NT2/D1 (cell line): Measurements from ENCODE around the gene MMP11.

Experiments used
- DNase-seq: peaks from one replicate; pipeline ENCODE4 v3.0.0-alpha.2; 2011; ENCODE audit warnings: low read depth, low spot score
- H3K27me3 ChIP-seq: 2 replicates; pipeline ENCODE4 v1.6.0; 2011; ENCODE audit warnings: mild to moderate bottlenecking; ENCODE audit not compliant: insufficient read length, insufficient read depth
- H3K36me3 ChIP-seq: 2 replicates; pipeline ENCODE4 v1.6.1; 2011; ENCODE audit warnings: mild to moderate bottlenecking, low read length, mixed read lengths; ENCODE audit not compliant: insufficient read depth, insufficient read length
- H3K4me1 ChIP-seq: 2 replicates; pipeline ENCODE4 v1.5.1; 2011; ENCODE audit not compliant: insufficient read depth, insufficient read length
- H3K4me3 ChIP-seq: 2 replicates; pipeline ENCODE4 v1.5.1; 2011; ENCODE audit warnings: low read depth; ENCODE audit not compliant: insufficient read length
- H3K9ac ChIP-seq: 2 replicates; pipeline ENCODE4 v1.6.0; 2011; ENCODE audit warnings: low read depth; ENCODE audit not compliant: insufficient read length
- H3K9me3 ChIP-seq: 2 replicates; pipeline ENCODE4 v1.5.1; 2011; ENCODE audit warnings: mild to moderate bottlenecking, low read length; ENCODE audit not compliant: insufficient read depth
- SUZ12 ChIP-seq: IDR thresholded peaks from 2 replicates; pipeline ENCODE4 v1.6.1; 2011; ENCODE audit not compliant: insufficient read length, insufficient read depth; ENCODE audit errors: extremely low read depth
- YY1 ChIP-seq: IDR thresholded peaks from 2 replicates; pipeline ENCODE4 v1.6.1; 2011; ENCODE audit not compliant: insufficient read length, insufficient read depth
- ZNF274 ChIP-seq: IDR thresholded peaks from 2 replicates; pipeline ENCODE4 v1.6.1; 2011; ENCODE audit warnings: mild to moderate bottlenecking, low read depth, low read length

The MMP11 gene

GRCh38 chr22:23777776-23778576, 5.3 kb downstream of the MMP11 start:
- Histone ChIP-seq H3K4me1 (peaks cover 20% of the 10 kb centered on the region), H3K4me3 (no peak overlapping the region), H3K9ac (no peak overlapping the region), H3K36me3 (no peaks in the 10 kb centered on the region), H3K9me3 (no peaks in the 10 kb centered on the region), H3K27me3 (peaks cover 21% of the 10 kb centered on the region)
- no peak for DNase-seq
- no peak for TF ChIP-seq YY1
- no peak for TF ChIP-seq SUZ12
- TF ChIP-seq ZNF274, result no peak

DNA sequence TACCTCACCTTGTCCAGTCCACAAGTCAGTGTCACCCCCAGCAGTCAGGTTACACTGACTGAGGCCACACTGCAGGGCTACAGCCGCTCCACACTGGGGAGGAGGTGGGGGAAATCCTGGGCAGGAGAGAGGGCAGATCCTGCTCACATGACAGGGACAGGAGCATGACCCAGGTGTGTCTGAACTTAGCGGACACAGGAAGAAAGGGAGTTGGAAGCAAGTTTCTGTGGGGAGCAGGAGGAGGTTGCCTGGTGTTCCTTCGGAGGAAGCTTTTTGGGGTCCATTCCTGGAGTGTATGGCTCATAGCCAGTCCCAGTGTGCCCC, 5.9 kb downstream of the MMP11 start:
- Histone ChIP-seq H3K9me3 (no peaks in the 10 kb centered on the region), H3K36me3 (no peaks in the 10 kb centered on the region), H3K9ac (no peak overlapping the region)

DNA sequence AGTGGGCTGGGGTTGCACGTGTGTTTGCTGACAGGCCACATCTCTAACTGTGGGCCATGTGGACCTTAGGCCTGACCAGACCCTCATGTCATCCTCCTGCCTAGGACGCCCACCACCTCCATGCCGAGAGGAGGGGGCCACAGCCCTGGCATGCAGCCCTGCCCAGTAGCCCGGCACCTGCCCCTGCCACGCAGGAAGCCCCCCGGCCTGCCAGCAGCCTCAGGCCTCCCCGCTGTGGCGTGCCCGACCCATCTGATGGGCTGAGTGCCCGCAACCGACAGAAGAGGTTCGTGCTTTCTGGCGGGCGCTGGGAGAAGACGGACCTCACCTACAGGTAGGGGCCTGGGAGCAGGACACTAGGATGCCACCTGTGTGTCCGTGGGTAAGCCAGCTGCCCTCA, 6.4 kb downstream of the MMP11 start:
- no peaks in the 10 kb centered on the region for H3K9me3 ChIP-seq
- no peak overlapping the region for H3K9ac ChIP-seq
- peaks cover 10% of the 10 kb centered on the region for H3K27me3 ChIP-seq
- peaks cover 12% of the 10 kb centered on the region for H3K4me1 ChIP-seq
- no peaks in the 10 kb centered on the region for H3K36me3 ChIP-seq
- TF ChIP-seq SUZ12, result no peak
- TF ChIP-seq ZNF274, result no peak
- TF ChIP-seq YY1, result no peak
- no peak overlapping the region for H3K4me3 ChIP-seq
- no peak for DNase-seq

More for the DNA sequence above, 5.9 kb downstream of the MMP11 start:
- no peak for DNase-seq
- H3K4me3 ChIP-seq, result no peak overlapping the region
- TF ChIP-seq ZNF274, result no peak
- TF ChIP-seq YY1, result no peak
- TF ChIP-seq SUZ12, result no peak
- peaks cover 15% of the 10 kb centered on the region for H3K4me1 ChIP-seq
- H3K27me3 ChIP-seq, result peaks cover 15% of the 10 kb centered on the region

GRCh38 chr22:23779731-23780130, 7.1 kb downstream of the MMP11 start:
- Histone ChIP-seq H3K4me3 (no peak overlapping the region), H3K36me3 (no peaks in the 10 kb centered on the region), H3K27me3 (peaks cover 4% of the 10 kb centered on the region), H3K9me3 (no peaks in the 10 kb centered on the region), H3K9ac (no peak overlapping the region), H3K4me1 (peaks cover 10% of the 10 kb centered on the region)
- TF ChIP-seq YY1, result no peak
- TF ChIP-seq ZNF274, result no peak
- no peak for TF ChIP-seq SUZ12
- no peak for DNase-seq

- Histone ChIP-seq H3K9ac (no peak overlapping the region), H3K9me3 (no peaks in the 10 kb centered on the region), H3K36me3 (no peaks in the 10 kb centered on the region), H3K4me1 (peaks cover 10% of the 10 kb centered on the region), H3K27me3 (peaks cover 2% of the 10 kb centered on the region), H3K4me3 (no peak overlapping the region)
- no peak for DNase-seq
- no peak for TF ChIP-seq YY1
- TF ChIP-seq ZNF274, result no peak
- no peak for TF ChIP-seq SUZ12
Observed at GRCh38 chr22:23780146-23780748, 7.6 kb downstream of the MMP11 start.

- Histone ChIP-seq H3K4me1 (peaks cover 10% of the 10 kb centered on the region), H3K9me3 (no peaks in the 10 kb centered on the region), H3K36me3 (no peaks in the 10 kb centered on the region), H3K27me3 (no peaks in the 10 kb centered on the region), H3K4me3 (no peak overlapping the region), H3K9ac (peak overlapping the region; percentile 33)
- no peak for DNase-seq
- TF ChIP-seq ZNF274 (no peak), YY1 (no peak)
Observed at GRCh38 chr22:23781065-23781464, 8.4 kb downstream of the MMP11 start.

GRCh38 chr22:23781511-23782183, 9.0 kb downstream of the MMP11 start:
- Histone ChIP-seq H3K4me1 (peaks cover 10% of the 10 kb centered on the region), H3K36me3 (no peaks in the 10 kb centered on the region), H3K27me3 (no peaks in the 10 kb centered on the region), H3K9ac (peak overlapping the region; percentile 33), H3K4me3 (no peak overlapping the region), H3K9me3 (no peaks in the 10 kb centered on the region)
- TF ChIP-seq YY1 (no peak), ZNF274 (no peak), SUZ12 (no peak)
- DNase-seq, result no peak
